AG20443 (cell line): Measurements from ENCODE around the gene CAMK2B.
A peak's percentile ranks its signal among the peaks of the same experiment; 100 is the strongest.

ENCODE experiments used
- DNase-seq: peaks from one replicate; pipeline ENCODE4 v3.0.0; 2012; ENCODE audit warnings: low spot score, mixed read lengths

The CAMK2B gene

DNA sequence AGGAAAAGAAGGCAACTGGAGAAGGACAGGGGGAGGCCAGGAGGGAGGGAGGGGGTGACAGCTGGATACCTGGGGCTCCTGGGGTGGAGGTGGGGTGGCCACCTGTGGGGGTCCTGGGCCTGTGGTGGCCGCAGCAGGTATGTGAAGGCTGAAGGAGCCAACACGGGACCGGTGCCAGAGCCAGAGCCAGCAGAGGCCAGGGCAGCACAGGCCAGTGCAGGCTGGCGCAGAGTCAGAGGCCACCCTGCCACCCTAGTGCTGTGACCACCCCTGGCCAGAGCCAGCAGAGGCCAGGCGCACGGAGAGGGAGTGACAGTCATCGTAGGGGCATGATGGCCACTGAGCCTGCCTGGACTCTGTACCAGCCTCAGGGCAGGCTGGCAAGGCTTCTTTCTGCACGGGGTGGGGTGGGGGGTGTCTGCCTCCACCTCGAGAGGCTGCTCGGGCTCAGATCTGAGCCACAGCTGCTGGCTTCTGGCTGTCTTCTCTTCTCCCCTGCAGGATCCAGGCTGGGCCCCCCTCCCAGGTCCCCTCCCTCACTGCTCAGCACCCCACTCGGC is 95.8 kb downstream of the CAMK2B start:
- DNase-seq, result no peak

GRCh38 chr7:44228571-44229350 is 96.6 kb downstream of the CAMK2B start:
- DNase-seq, result no peak

DNA sequence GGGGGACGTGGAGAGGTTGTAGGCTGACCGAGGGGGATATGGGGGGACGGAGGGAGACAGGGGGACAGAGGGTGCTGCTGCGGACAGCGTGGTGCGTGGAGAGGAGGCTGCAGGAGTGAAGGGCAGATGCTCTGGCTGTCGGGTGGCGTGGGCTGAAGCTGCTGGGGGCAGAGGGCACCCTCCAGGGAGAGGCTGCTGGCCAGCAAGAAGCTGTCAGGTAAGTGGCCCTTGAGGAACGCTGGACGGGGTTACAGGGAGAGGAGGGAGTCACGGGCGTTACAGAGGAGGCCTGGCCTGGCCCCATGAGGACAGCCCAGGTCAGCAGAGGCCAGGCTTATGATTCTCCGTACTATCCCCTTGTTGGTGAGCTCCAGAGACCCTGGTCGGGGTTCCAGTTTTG is 97.5 kb downstream of the CAMK2B start:
- DNase-seq, result no peak

- DNase-seq, result no peak
Measured at GRCh38 chr7:44226396-44226753, 99.0 kb downstream of the CAMK2B start.

DNA sequence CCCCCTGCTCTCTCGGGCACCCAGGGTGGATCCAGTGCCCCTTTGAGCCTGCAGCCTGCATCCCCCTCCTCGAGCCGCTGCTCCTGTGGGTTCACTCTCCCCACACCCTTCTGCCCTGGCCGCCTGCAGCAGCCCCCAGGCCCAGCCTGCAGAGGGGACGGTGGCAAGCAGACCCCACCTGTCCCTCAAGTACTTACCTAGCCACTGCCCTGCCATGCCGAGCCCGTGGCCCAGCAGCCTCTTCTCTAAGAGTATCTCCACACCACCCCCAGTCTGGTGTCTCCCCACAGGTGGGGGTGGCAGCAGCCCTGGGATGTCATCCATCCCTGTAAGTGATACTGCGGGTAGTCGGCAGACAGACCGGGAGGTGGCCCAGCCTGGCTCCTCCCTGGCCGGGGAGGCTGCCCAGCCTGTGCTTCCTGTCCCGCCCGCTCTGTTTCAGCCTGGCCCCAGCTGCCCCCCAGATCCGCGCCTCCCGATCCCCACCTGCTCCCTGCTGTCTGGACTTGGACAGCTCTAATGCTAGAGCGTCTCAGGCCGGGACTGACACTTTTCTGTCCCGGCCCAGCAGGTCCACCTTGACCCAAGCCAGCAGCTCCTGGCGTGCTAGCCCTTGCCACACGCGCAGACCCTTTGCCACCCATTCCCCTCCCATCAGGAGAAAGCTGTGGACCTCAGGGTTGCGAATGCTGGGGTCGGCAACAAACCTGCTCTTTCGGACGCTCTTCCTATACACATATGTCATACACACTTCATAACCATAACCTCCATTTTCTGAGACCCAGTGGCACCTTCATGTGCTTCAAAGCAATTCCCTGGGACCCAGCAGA is 99.6 kb downstream of the CAMK2B start:
- peak; percentile 72 for DNase-seq

DNA sequence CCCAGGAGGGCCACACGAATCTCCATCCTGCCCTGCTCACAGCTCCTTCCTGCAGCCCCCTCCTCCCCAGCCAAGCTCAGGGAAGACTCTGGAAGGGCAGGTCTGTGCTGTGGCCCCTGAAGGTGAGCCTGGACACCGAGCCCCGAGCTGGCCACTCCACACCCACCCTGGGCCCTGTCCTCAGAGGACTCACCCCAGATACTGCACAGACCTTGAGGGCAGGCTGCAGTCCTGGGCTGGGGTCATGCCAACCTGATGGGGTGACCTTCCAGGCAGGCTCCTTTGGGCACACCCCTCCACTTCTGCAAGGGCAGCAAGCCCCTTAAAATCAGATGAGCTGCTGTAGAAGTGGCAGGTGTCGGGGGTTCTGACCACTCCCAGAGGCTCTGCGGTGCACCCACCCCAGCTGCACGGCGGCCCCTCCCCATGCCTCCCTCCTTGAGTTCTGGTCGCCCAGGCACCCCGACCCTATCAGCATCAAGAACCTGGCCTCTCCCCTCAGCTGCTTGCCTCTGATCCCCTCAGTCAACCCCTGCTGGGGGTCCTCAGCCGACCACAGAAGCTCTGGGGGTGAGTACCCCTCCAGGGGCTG is 100.3 kb downstream of the CAMK2B start:
- no peak for DNase-seq

DNA sequence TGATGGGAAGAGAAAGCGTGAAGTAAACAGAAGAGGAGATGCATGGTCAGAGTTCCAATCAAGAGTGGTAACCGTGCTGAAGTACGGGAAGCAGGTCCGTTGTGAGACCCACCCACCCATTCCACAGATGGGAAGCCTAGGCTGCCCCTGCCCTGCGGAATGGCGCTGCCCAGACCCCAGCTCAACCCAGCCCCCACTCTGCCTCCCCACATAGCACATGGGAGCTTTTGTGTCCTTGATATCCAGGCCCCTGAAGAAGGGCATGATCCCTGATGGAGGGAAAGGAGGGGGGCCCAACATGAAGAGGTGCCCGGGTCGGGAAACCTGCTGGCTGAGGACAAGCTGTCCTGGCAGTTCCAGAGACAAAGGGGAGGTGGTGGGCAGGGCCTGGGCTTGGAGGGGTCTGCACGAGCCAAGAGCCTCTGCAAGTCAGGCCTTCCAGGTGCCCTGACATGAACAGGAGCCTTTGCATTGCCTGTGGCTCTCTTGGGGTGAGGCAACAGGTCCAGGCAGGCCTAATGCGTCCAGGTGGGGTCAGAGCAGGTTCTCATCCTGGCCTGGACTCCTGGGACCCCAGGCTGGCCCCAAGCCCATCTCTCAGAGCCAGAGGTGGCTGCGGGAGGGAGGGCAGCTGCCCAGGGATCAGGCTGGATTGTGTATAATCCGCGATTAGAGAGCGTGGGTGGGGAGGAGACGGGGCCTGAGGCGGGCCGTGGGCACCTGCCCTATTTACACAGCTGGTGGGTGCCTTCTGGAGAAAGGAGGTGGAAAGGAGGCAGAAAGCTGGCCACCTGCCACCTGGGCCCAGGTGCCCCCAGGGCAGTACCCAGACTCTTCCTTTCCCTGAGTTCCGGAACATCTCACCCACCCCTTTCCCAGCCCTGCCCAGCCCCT is 101.1 kb downstream of the CAMK2B start:
- DNase-seq, result no peak

- no peak for DNase-seq
Measured at GRCh38 chr7:44223362-44224079, 101.9 kb downstream of the CAMK2B start.

DNA sequence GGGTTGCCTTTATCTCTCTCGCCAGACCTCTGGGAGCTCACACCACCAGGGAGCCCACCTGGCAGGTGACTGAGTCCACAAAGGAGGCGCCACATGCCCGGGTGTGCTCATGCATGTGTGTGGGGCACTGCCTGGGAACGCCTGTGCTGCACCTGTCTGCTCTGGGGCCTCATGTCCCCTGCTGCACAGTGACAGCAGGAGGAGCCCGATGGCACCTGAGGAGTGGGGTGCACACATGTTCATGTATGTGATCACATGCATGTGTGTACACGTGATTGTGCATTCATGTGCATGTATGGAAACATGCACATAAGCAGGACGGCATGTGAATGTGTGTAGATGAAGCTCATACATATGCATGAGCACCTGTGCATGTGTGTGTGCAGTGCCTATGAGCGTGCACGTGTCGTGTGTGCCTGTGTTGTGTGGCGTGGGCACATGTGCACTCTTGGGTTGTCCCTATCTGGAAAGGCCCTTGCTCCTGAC is 102.6 kb downstream of the CAMK2B start:
- DNase-seq, result no peak

GRCh38 chr7:44222074-44222473 is 103.3 kb downstream of the CAMK2B start:
- no peak for DNase-seq

DNA sequence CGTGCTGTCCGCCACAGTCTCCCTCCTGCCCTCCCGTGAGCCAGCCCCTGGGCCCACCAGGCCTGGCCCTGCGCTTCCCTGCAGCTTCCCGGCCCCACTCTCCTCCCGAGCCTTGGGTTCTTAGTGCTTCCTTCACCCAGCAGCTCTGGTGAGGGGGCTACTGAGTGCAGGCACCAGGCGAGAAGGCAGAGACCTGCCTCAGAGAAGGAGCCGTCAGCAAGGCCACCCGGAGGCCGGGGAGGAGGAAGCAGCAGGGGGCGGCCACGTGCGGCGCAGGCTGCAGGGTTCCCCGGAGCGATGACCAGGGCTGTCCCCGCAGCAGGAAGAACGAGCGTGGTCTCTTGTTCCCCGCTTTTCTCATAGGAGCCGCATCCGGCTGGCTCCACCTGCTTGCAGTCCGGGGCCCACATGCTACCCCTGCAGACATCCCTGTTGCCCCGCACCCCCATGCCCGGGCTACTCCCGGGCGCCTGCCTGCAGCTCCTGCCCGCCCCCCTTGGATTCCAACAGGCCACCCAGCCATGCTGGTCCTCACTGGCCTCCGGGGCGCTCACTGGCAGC is 104.1 kb downstream of the CAMK2B start:
- peak; percentile 45 for DNase-seq

DNA sequence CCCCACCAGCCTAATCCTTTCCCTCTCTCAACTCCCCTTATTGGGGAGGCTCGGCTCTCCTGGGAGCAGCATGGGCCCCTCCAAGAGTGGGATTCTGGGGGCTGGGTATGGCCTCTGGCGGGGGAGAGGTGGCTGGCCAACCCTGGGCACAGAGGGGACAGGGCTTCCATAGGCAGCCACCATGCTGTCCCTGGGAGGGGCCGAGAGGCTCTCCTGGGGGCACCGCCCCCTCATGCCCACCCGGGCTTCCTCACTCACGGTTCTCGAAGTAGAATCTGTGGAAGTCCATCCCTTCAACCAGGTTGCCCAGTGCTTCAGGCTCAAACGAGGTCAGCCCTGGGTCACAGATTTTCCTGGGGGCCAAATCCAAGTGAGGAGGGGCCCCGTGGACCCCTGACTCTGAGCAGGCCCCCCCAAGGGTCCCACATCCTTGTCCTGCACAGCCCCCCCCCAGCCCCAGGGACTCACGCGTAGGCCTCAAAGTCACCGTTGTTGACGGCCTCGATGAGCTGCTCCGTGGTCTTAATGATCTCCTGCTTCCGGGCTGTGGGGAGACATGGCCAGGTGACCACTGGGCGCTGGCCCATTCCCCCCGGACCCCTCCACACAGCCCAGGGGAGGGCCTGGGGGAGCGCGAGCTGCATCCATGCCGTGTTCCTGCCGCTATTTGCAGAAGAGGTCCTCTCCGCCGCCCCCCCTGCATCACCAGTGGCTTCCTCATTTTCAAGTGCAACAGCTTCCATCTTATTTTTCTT is 104.9 kb downstream of the CAMK2B start:
- DNase-seq, result no peak

DNA sequence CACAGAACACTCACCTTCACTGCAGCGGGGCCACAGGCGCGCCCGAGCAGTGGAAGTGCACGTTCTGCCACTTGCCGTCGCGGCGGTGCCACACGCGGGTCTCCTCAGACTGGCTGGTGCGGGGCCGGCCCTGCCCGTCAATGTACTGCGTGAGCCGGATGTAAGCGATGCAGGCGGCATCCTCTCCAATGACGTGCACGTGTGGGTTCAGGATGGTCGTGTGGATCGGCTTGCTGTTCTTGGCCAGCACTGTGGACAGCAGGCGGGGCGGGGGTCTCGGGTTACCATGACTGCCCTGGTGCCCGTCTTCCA is 105.4 kb downstream of the CAMK2B start:
- DNase-seq, result no peak

- DNase-seq, result no peak
Measured at GRCh38 chr7:44219371-44220045, 105.9 kb downstream of the CAMK2B start.

GRCh38 chr7:44218418-44219201 is 106.8 kb downstream of the CAMK2B start:
- no peak for DNase-seq

- no peak for DNase-seq
Measured at GRCh38 chr7:44217852-44218402, 107.5 kb downstream of the CAMK2B start.

DNA sequence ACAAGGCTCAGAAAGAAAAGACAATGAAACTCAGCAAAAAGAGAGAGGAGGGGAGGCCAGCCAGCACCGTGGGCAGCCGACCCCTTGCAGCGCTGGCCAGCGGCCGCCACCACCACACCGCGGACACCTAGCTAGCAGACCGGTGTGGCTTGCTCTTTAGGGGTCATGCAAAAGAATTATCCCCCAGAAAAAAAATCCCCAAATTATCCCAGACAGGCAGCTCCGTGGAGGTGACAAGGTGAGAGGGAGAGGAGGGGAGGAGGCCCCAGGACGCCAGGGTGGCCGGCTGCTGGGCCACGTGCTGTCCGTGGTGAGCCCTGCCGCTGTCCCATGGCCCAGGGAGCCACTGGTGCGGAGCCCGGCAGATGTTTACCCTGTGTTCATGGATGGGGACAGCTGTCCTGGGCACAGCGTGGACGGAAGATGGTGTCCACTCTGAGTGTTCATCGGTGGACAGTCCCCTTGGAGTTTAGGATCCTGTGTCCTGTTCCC is 108.1 kb downstream of the CAMK2B start:
- DNase-seq, result no peak
